Neural cell (in vitro differentiated cells): ENCODE data around the gene TEF. TPM values are rescaled to one million over a fixed set of nuclear protein-coding genes. Genes with fewer than 3 reads are reported as not detected.

Experiments
- H2AFZ ChIP-seq: fragments of 200-600, 300-800 bp; sonication (generic), shearing (Covaris generic); 2 replicates; pipeline ENCODE4 v1.6.0; 2014; ENCODE audit warnings: low read depth, mild to moderate bottlenecking, antibody characterized with exemption, low read length, moderate library complexity
- H3F3A ChIP-seq: fragments of 200-600 bp; shearing (Covaris generic); 2 replicates; pipeline ENCODE4 v1.6.1; 2016; ENCODE audit warnings: mild to moderate bottlenecking, moderate library complexity, mixed read lengths, antibody characterized with exemption, low read length; ENCODE audit not compliant: insufficient read depth, poor library complexity, severe bottlenecking
- H3K27ac ChIP-seq: fragments of 200-600, 300-800 bp; sonication (generic), shearing (Covaris generic); 2 replicates; pipeline ENCODE4 v1.5.1; 2014; ENCODE audit warnings: mild to moderate bottlenecking, low read length, moderate library complexity
- H3K27me3 ChIP-seq: fragments of 300-800, 200-600 bp; sonication (generic), shearing (Covaris generic); 2 replicates; pipeline ENCODE4 v1.6.0; 2014; ENCODE audit warnings: mild to moderate bottlenecking, low read depth, low read length, moderate library complexity; ENCODE audit not compliant: insufficient read depth
- H3K36me3 ChIP-seq: fragments of 300-800, 200-600 bp; sonication (generic), shearing (Covaris generic); 2 replicates; pipeline ENCODE4 v1.5.1; 2014; ENCODE audit warnings: mild to moderate bottlenecking, antibody characterized with exemption, low read length, moderate library complexity; ENCODE audit not compliant: insufficient read depth
- H3K4me2 ChIP-seq: fragments of 300-800, 200-600 bp; sonication (generic), shearing (Covaris generic); 2 replicates; pipeline ENCODE4 v1.6.0; 2014; ENCODE audit warnings: mild to moderate bottlenecking, low read length
- H3K4me3 ChIP-seq: fragments of 300-800, 200-600 bp; sonication (generic), shearing (Covaris generic); 2 replicates; pipeline ENCODE4 v1.5.1; 2014; ENCODE audit warnings: mild to moderate bottlenecking, low read length, moderate library complexity
- H3K79me2 ChIP-seq: fragments of 200-600 bp; shearing (Covaris generic); replicated peaks from 2 replicates; pipeline ENCODE4 v1.6.0; 2014; ENCODE audit warnings: mild to moderate bottlenecking, low read length, moderate library complexity; ENCODE audit not compliant: insufficient read depth
- H3K9ac ChIP-seq: fragments of 300-800, 200-600 bp; sonication (generic), shearing (Covaris generic); 2 replicates; pipeline ENCODE4 v1.6.1; 2016; ENCODE audit warnings: mild to moderate bottlenecking, low read length, mixed read lengths
- H3K9me2 ChIP-seq: fragments of 200-600 bp; shearing (Covaris generic); 2 replicates; pipeline ENCODE4 v1.6.1; 2016; ENCODE audit warnings: mild to moderate bottlenecking, low read length, mixed read lengths; ENCODE audit not compliant: insufficient read depth
- H3K9me3 ChIP-seq: fragments of 200-600, 300-800 bp; sonication (generic), shearing (Covaris generic); 2 replicates; pipeline ENCODE4 v1.6.1; 2016; ENCODE audit warnings: mild to moderate bottlenecking, mixed run types, low read length, moderate library complexity, mixed read lengths
- H4K20me1 ChIP-seq: fragments of 200-600 bp; shearing (Covaris generic); 2 replicates; pipeline ENCODE4 v1.6.1; 2016; ENCODE audit warnings: mild to moderate bottlenecking, mixed run types; ENCODE audit not compliant: insufficient read depth
- EP300 ChIP-seq: fragments of 450-650 bp; conservative IDR thresholded peaks from 2 replicates; pipeline ENCODE4 v1.6.1; 2014; ENCODE audit warnings: antibody characterized with exemption, mild to moderate bottlenecking, moderate library complexity; ENCODE audit not compliant: poor library complexity, severe bottlenecking
- EZH2 ChIP-seq: fragments of 200-600, 300-800 bp; shearing (Covaris generic), sonication (generic); IDR thresholded peaks from 2 replicates; pipeline ENCODE4 v1.6.1; 2014; ENCODE audit warnings: antibody characterized with exemption, low read length, borderline replicate concordance, mild to moderate bottlenecking; ENCODE audit not compliant: insufficient read depth, poor library complexity, severe bottlenecking
- MXI1 ChIP-seq: fragments of 450-650 bp; conservative IDR thresholded peaks from 2 replicates; pipeline ENCODE4 v1.6.1; 2014; ENCODE audit warnings: antibody characterized with exemption, mild to moderate bottlenecking; ENCODE audit not compliant: poor library complexity, severe bottlenecking
- POLR2AphosphoS5 ChIP-seq: IDR thresholded peaks from 2 replicates; pipeline ENCODE4 v1.6.1; 2012
- RAD21 ChIP-seq: fragments of 450-650 bp; conservative IDR thresholded peaks from 2 replicates; pipeline ENCODE4 v1.6.1; 2014; ENCODE audit warnings: antibody characterized with exemption, mild to moderate bottlenecking, moderate library complexity
- SMC3 ChIP-seq: fragments of 450-650 bp; conservative IDR thresholded peaks from 2 replicates; pipeline ENCODE4 v1.6.1; 2014; ENCODE audit warnings: antibody characterized with exemption, mild to moderate bottlenecking, moderate library complexity; ENCODE audit not compliant: poor library complexity
- TAF1 ChIP-seq: IDR thresholded peaks from 2 replicates; pipeline ENCODE4 v1.6.1; 2012; ENCODE audit warnings: low read depth
- polyA plus RNA-seq: library from polyadenylated mRNA; depleted of rRNA; stranded (reverse); fragments of >200 nt; gene quantifications from 2 replicates; pipeline ENCODE4 v1.2.3, GENCODE V29; 2014
- TF ChIP-seq, protein P1 (sequence below): fragments of 450-650 bp; IDR thresholded peaks from 2 replicates; pipeline ENCODE4 v1.5.1; 2014; ENCODE audit warnings: antibody characterized with exemption, mild to moderate bottlenecking, moderate library complexity; ENCODE audit not compliant: poor library complexity, severe bottlenecking
- TF ChIP-seq, protein P2 (sequence below): IDR thresholded peaks from 2 replicates; pipeline ENCODE4 v1.6.1; 2012; ENCODE audit warnings: borderline replicate concordance

TEF gene
- polyA plus RNA-seq, 1 donor from 2014 or later: 4.9 TPM

DNA sequence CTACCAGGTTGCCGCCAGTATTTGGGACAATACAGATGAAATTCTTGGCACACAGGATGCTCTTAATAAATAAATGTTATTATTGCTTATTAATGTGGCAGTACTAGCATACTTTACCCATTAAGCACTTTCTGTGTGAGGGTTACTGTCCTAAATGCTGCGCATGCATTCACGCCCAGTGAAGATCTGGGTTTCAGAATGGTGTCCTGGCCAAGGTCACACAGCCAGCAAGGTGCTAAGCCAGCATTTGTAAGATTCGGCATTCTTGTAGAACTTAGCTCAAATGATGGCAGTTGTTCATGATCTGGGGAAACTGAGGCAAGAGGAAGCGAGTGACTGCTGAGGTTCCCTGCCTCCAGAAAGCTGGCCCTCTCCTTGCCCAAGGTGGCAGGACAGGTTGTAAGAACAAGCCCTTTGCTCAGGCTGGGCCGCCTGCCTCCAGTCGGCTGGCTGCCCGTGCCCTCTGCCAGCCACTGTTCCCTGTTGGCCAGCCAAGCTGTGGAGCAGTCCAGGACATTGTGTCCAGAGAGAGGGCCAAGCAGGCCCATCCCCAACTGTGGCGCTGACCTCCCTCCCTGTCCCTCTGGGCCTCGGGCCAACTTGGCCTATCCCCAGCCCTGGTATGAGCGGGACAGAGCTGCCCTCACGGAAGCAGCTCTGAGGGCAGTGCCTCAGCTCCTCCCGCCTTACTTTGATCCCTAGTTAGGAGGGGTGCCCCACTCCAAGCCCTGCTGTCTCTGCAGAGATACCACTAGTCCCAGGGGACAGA, 36.1 kb downstream of the TEF start:
- Histone ChIP-seq H3K9me2 (no peaks in the 10 kb centered on the region), H4K20me1 (no peaks in the 10 kb centered on the region), H3K36me3 (no peaks in the 10 kb centered on the region), H3K9me3 (no peaks in the 10 kb centered on the region), H3K27ac (no peak overlapping the region), H3F3A (no peaks in the 10 kb centered on the region), H3K27me3 (no peaks in the 10 kb centered on the region), H3K4me2 (no peak overlapping the region), H2AFZ (no peak overlapping the region), H3K9ac (no peak overlapping the region), H3K79me2 (no peaks in the 10 kb centered on the region), H3K4me3 (no peak overlapping the region)
- TF ChIP-seq, protein P1, sequence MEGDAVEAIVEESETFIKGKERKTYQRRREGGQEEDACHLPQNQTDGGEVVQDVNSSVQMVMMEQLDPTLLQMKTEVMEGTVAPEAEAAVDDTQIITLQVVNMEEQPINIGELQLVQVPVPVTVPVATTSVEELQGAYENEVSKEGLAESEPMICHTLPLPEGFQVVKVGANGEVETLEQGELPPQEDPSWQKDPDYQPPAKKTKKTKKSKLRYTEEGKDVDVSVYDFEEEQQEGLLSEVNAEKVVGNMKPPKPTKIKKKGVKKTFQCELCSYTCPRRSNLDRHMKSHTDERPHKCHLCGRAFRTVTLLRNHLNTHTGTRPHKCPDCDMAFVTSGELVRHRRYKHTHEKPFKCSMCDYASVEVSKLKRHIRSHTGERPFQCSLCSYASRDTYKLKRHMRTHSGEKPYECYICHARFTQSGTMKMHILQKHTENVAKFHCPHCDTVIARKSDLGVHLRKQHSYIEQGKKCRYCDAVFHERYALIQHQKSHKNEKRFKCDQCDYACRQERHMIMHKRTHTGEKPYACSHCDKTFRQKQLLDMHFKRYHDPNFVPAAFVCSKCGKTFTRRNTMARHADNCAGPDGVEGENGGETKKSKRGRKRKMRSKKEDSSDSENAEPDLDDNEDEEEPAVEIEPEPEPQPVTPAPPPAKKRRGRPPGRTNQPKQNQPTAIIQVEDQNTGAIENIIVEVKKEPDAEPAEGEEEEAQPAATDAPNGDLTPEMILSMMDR: no peak
- TF ChIP-seq, protein P2, sequence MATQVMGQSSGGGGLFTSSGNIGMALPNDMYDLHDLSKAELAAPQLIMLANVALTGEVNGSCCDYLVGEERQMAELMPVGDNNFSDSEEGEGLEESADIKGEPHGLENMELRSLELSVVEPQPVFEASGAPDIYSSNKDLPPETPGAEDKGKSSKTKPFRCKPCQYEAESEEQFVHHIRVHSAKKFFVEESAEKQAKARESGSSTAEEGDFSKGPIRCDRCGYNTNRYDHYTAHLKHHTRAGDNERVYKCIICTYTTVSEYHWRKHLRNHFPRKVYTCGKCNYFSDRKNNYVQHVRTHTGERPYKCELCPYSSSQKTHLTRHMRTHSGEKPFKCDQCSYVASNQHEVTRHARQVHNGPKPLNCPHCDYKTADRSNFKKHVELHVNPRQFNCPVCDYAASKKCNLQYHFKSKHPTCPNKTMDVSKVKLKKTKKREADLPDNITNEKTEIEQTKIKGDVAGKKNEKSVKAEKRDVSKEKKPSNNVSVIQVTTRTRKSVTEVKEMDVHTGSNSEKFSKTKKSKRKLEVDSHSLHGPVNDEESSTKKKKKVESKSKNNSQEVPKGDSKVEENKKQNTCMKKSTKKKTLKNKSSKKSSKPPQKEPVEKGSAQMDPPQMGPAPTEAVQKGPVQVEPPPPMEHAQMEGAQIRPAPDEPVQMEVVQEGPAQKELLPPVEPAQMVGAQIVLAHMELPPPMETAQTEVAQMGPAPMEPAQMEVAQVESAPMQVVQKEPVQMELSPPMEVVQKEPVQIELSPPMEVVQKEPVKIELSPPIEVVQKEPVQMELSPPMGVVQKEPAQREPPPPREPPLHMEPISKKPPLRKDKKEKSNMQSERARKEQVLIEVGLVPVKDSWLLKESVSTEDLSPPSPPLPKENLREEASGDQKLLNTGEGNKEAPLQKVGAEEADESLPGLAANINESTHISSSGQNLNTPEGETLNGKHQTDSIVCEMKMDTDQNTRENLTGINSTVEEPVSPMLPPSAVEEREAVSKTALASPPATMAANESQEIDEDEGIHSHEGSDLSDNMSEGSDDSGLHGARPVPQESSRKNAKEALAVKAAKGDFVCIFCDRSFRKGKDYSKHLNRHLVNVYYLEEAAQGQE: no peak
- TF ChIP-seq EZH2 (no peak), TAF1 (no peak), SMC3 (no peak), RAD21 (no peak), EP300 (no peak), POLR2AphosphoS5 (no peak), MXI1 (no peak)

DNA sequence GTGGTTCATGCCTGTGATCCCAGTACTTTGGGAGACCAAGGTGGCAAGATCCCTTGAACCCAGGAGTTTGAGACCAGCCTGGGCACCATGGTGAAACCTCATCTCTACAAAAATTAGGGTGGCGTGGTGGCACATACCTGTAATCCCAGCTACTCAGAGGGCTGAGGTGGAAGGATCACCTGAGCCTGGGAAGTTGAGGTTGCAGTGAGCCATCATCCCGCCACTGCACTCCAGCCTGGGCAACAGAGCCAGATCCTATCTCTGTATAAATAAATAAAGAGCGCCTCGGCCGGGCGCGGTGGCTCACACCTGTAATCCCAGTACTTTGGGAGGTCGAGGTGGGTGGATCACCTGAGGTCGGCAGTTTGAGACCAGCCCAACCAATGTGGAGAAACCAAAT, 37.0 kb downstream of the TEF start:
- H3K27ac ChIP-seq: no peak overlapping the region
- no peaks in the 10 kb centered on the region for H4K20me1 ChIP-seq
- no peaks in the 10 kb centered on the region for H3K9me3 ChIP-seq
- H3K79me2 ChIP-seq: no peaks in the 10 kb centered on the region
- TF ChIP-seq, protein P2: no peak
- TF ChIP-seq POLR2AphosphoS5 (no peak), EP300 (no peak), SMC3 (no peak), TAF1 (no peak), MXI1 (no peak)
- no peak overlapping the region for H2AFZ ChIP-seq
- H3K4me2 ChIP-seq: no peak overlapping the region
- no peak overlapping the region for H3K9ac ChIP-seq
- H3F3A ChIP-seq: no peaks in the 10 kb centered on the region
- H3K36me3 ChIP-seq: no peaks in the 10 kb centered on the region
- no peak overlapping the region for H3K4me3 ChIP-seq
- no peaks in the 10 kb centered on the region for H3K27me3 ChIP-seq
- H3K9me2 ChIP-seq: no peaks in the 10 kb centered on the region
